Effector CD4-positive, alpha-beta T cell (primary cell): ENCODE data around the gene PF4V1.
"Not testable (repeated sequence)": the region's sequence is repeated elsewhere in the genome, so short reads cannot be mapped to it uniquely, and the experiment has no call there.

Experiments used
- DNase-seq: peaks from one replicate; pipeline ENCODE4 v3.0.0-alpha.2; 2020

PF4V1 gene

DNA sequence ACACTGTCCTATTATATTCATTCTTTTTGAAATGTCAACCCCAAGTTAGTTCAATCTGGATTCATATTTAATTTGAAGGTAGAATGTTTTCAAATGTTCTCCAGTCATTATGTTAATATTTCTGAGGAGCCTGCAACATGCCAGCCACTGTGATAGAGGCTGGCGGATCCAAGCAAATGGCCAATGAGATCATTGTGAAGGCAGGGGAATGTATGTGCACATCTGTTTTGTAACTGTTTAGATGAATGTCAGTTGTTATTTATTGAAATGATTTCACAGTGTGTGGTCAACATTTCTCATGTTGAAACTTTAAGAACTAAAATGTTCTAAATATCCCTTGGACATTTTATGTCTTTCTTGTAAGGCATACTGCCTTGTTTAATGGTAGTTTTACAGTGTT lies 17.7 kb downstream of the PF4V1 start:
- DNase-seq: no peak

DNA sequence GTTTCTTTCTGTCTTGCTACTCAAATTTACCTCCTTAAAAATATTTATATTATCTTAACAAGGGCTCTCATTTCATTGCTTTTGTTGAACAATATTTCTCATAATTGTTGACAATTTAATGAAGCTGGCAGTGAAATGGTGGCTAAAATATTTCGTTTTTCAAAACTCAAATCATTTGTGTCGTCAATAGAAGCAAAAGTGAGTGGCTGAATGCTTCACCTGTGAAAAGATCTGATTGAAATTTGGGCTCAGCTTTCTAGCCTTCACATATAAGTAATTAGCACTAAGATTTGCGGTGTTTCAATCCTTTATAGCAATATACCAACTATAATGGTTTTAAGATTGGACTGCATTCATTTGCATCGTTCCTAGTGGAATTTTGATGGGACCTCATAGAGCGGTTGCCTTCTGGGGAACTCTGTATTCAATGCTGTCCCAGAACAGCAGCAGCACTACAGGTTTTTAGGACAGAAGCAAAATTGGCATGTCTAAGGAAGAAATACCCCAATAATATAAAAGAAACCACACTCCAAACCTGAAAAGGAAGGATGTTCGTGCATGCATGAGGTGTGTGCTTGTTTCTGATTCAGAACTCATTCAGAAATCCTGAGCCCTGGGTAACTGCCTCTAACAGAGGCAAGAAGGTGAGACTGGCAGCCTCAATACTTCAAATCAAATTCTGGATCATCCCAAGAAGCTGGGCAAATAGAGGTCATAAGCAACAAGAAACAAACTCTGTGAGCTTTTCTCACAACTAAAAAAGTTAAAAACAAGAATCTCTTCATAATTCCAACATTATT lies 18.6 kb downstream of the PF4V1 start:
- no peak for DNase-seq

GRCh38 chr4:73872316-73873108 lies 19.4 kb downstream of the PF4V1 start:
- no peak for DNase-seq

GRCh38 chr4:73874386-73874785 lies 21.3 kb downstream of the PF4V1 start:
- no peak for DNase-seq

DNA sequence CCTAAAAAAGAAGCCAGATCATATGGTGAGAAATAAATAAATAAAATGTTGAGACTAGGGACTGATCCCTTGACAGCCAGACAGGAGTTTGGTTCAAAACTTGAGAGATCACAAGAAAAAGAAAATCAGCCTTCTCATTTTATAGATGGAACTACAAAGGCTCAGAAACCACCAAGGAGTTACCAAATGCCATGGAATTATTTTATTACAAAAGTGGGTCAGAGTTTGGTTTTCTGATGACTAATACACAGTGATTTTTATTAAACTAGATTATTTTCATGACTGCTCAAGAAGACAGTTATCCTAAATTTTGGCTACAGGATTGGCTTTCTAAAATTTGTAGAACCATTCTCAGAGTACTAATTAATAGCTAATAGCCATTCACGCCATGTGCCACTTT lies 22.3 kb downstream of the PF4V1 start:
- DNase-seq: no peak

DNA sequence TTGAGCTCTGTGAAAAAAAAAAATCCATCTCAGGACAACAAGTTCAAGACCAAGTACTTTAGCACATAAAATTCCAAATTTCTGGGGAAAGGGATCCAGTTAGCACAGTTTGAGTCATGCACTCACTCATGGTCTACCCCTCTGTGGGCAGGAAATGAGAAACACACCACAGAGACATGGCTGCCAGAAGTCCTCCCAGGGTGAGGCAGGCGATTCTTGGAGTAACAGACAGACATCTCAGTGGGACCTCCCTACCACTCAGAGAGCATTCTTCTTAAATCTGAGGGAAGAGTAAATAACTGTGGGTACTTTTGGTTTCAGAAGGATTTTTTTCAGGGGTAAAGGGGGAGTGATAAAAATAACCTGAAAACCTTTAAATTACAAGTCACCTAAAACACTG lies 30.2 kb downstream of the PF4V1 start:
- DNase-seq: no peak

DNA sequence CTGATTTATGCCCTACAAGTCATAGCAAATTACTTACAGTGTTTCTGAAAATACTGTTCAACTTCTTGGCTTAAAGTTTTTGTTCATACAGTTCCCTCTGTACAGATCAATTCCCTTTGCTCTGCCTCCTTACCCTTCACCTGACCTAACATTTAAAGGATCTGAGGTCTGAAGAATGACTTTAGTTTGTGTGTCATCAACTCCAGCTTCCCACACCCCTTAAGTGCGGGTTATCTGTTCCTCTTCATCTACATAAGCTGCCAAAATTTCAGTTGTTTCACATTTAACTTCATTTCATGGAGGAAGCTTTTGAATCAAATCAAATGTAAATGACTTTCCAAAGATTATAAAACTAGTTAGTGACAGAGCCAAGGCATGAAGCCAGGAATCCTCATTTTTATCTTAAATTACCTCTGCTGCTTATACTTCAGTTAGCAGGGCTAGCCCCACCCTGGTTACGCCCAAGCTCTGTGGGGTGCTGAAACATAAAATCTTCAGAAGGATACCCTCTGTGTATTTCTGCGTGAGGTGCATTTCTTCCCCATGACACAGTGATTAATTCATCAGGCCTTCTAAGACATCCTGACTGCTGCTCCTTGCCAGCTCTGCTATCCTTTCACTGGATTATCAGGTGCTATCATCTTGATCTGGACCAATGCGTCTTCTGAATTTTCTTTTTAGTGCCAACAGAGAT lies 32.6 kb downstream of the PF4V1 start:
- no peak for DNase-seq

- no peak for DNase-seq
Measured at GRCh38 chr4:73891326-73891725, 38.2 kb downstream of the PF4V1 start.

DNA sequence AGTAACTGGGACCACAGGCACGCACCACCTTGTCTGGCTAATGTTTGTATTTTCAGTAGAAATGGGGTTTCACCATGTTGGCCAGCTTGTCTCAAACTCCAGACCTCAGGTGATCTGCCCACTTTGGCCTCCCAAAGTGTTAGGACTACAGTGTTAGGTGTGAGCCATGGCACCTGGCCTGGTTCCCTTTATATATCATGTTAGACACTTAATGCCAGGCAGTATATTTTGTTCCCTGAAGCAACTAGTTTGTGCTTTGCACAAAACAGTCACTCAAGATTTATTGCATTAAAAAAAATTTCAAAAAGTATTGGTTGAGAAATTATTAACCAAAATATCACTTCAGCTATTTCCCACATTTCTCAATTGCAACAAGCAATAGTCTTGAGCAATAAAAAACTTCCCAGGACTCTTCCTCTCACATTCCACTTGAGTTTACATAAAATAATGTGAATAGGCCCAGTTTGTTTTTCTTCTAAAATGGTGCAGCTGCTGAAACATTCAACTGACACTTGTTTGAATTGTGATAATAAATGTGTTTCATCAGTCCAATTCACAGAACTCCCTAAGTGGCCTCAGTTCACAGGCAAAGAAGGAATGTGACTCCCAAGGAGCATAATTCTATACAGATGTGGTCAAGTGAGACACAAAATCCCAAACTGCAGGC lies 38.8 kb downstream of the PF4V1 start:
- DNase-seq: no peak

DNA sequence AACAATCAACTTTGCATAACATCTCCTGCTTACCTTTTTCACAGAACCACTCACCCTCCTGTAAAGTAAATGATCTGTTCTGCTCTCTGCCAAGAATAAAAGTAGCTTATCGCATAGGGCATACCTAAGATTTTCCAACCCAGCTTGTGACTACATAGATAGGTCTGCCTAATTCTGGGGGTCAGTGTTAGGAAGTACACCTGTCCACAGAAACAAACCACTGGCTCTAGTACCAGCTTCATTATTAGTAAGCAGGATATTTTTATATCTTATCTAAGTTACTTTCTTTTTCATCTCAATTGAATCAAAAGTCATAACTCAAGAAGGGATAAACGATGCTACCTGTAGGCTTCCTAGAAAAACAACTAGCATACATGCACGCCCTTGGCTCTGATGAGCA lies 39.9 kb downstream of the PF4V1 start:
- no peak for DNase-seq

GRCh38 chr4:73894001-73894400 lies 40.9 kb downstream of the PF4V1 start:
- no peak for DNase-seq

- DNase-seq: no peak
Measured at GRCh38 chr4:73895201-73896175, 42.4 kb downstream of the PF4V1 start.

GRCh38 chr4:73896416-73896815 lies 43.3 kb downstream of the PF4V1 start:
- no peak for DNase-seq

GRCh38 chr4:73897380-73898136 lies 44.5 kb downstream of the PF4V1 start:
- DNase-seq: no peak

DNA sequence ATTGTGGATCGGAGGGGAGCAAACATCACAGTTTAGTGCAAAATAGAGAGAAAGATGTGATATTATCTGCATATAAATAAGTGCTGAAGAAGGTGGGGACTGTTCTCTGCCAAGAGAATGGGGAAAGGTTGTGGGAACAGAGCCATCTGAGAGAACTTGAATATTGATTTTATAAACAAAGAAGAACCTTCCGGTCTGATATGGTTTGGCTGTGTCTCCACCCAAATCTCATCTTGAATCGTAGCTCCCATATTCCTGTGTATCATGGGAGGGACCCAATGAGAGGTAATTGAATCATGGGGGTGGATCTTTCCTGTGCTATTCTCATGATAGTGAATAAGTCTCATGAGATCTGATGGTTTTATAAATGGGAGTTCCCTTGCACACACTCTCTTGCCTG lies 46.2 kb downstream of the PF4V1 start:
- DNase-seq: not testable (repeated sequence)

DNA sequence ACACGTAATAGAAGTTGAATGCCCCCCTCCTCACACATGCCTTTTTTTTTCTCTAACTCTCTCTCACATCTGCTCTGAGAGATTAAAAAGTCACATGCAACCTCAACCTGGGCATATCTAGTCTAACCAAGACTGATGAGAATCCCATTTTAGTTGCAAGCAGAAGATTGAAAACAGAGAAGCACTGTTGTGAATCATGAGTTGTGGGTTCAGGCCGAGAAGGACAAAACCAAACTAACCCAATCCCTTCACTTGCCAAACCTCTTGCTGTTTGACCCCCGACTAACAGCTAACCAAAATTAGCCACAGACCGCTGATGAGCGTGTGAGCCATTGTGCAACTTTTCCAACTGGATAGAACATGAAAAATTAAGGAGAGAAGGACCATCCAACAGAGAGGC lies 47.9 kb downstream of the PF4V1 start:
- no peak for DNase-seq

DNA sequence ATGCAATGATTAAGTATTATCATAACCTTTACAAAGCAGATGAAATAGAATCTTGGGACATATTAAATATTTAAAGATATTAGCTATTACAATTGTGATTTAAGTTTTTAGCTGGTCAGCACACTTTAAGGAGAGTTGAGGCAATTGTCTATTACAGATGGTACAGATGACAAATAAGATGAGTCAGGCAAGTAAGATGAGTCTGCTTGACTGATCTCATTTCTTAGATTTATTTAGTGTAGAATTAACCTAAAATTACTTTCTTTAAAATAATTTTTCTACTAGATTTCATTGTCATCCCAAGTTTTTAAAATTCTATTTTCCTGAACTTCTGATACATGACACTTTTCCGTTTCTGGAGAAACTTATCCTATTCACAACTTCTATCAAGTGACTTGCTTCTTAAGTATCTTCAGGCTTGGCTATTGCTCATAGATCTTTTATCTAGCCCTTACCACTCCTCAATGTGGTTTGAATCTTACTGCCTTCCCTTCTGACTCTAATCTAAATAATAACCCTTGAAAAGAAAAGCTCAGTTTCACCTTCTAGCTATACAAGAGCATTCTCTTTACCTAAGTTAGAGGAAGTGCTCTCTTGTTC lies 49.0 kb downstream of the PF4V1 start:
- DNase-seq: no peak

GRCh38 chr4:73902817-73903547 lies 49.9 kb downstream of the PF4V1 start:
- DNase-seq: no peak
